DOHH2 (cell line): ENCODE measurements around the gene SVIL.

Experiments
- H3F3A ChIP-seq: fragments of 200-600 bp; sonication (generic), shearing (Covaris generic); 2 replicates; pipeline ENCODE4 v1.6.0; 2016; ENCODE audit warnings: antibody characterized with exemption, mild to moderate bottlenecking; ENCODE audit not compliant: control insufficient read depth, insufficient read depth
- H3K27ac ChIP-seq: fragments of 200-600 bp; sonication (generic); 2 replicates; pipeline ENCODE4 v1.5.1; 2014; ENCODE audit warnings: low read depth, mild to moderate bottlenecking, low read length, moderate library complexity
- H3K27me3 ChIP-seq: fragments of 200-600 bp; sonication (generic); 2 replicates; pipeline ENCODE4 v1.6.1; 2014; ENCODE audit warnings: mild to moderate bottlenecking, low read length, mixed read lengths; ENCODE audit not compliant: control insufficient read depth
- H3K36me3 ChIP-seq: fragments of 200-600 bp; sonication (generic); 2 replicates; pipeline ENCODE4 v1.6.1; 2014; ENCODE audit warnings: mild to moderate bottlenecking, low read length, moderate library complexity, mixed read lengths; ENCODE audit not compliant: control insufficient read depth
- H3K4me1 ChIP-seq: fragments of 200-600 bp; sonication (generic); 2 replicates; pipeline ENCODE4 v1.6.1; 2014; ENCODE audit warnings: mild to moderate bottlenecking, low read length, mixed read lengths; ENCODE audit not compliant: control insufficient read depth
- H3K4me2 ChIP-seq: fragments of 200-600 bp; sonication (generic); 2 replicates; pipeline ENCODE4 v1.6.0; 2014; ENCODE audit warnings: mild to moderate bottlenecking, low read length, moderate library complexity
- H3K4me3 ChIP-seq: fragments of 200-600 bp; sonication (generic); 2 replicates; pipeline ENCODE4 v1.5.1; 2014; ENCODE audit warnings: mild to moderate bottlenecking, low read length, mixed read lengths
- H3K79me2 ChIP-seq: fragments of 200-600 bp; sonication (generic); 2 replicates; pipeline ENCODE4 v1.6.1; 2014; ENCODE audit warnings: mild to moderate bottlenecking, low read length, mixed read lengths; ENCODE audit not compliant: control insufficient read depth
- H3K9me2 ChIP-seq: fragments of 200-600 bp; sonication (generic); replicated peaks from 2 replicates; pipeline ENCODE4 v1.6.1; 2014; ENCODE audit warnings: mild to moderate bottlenecking, low read length, mixed read lengths; ENCODE audit not compliant: control insufficient read depth
- H3K9me3 ChIP-seq: fragments of 200-600 bp; sonication (generic); 2 replicates; pipeline ENCODE4 v1.6.1; 2014; ENCODE audit warnings: antibody characterized with exemption, low read length, mixed read lengths; ENCODE audit not compliant: control insufficient read depth, insufficient read depth
- H4K20me1 ChIP-seq: fragments of 200-600 bp; sonication (generic); 2 replicates; pipeline ENCODE4 v1.6.0; 2014; ENCODE audit warnings: low read depth, mild to moderate bottlenecking, antibody characterized with exemption, low read length, moderate library complexity; ENCODE audit not compliant: control insufficient read depth, insufficient read depth
- CTCF ChIP-seq: fragments of 200-600 bp; sonication (generic); IDR thresholded peaks from one replicate; pipeline ENCODE4 v1.5.1; 2014; ENCODE audit warnings: antibody characterized with exemption, mild to moderate bottlenecking, low read depth, low read length; ENCODE audit not compliant: poor library complexity, severe bottlenecking
- EZH2phosphoT487 ChIP-seq: fragments of 200-600 bp; sonication (generic); IDR thresholded peaks from 2 replicates; pipeline ENCODE4 v1.6.1; 2017; ENCODE audit warnings: borderline replicate concordance, mild to moderate bottlenecking, antibody characterized with exemption, low read length, moderate library complexity, mixed read lengths

The SVIL gene

DNA sequence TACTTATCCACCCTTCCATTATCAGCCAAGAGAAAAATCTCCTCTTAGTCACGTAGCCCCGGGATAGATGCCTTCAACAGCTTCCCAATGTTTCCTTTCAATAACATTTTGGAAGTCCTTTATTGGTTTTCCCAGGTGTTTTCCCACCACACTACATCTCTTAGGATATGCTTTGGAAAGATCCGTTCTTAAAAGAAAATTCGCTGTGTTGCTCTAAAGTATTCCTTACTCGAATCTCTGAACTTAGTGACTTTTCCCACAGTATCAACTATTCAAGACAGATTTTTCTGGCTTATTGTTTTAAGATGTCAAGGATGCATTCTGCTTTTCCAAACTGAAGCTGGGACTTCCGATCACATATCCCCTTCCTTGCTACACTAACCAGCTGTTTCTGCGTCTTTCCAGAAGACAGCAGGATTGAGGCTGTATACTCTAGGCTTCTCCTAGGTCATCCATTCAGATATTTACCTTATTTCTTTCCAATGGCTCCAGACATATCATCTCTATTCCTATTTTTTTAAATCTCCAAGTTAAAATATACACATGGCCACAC, 36.5 kb upstream of the SVIL start:
- Histone ChIP-seq H3F3A (no peaks in the 10 kb centered on the region), H3K36me3 (no peaks in the 10 kb centered on the region), H3K9me3 (peaks cover 7% of the 10 kb centered on the region; the same call in 1 of the 2 replicates), H3K27me3 (no peaks in the 10 kb centered on the region), H4K20me1 (no peaks in the 10 kb centered on the region), H3K4me3 (no peak overlapping the region), H3K4me2 (no peak overlapping the region), H3K4me1 (no peaks in the 10 kb centered on the region), H3K9me2 (no peaks in the 10 kb centered on the region), H3K79me2 (no peaks in the 10 kb centered on the region), H3K27ac (no peak overlapping the region)
- TF ChIP-seq EZH2phosphoT487 (no peak), CTCF (no peak)

GRCh38 chr10:29670761-29671160, 36.0 kb upstream of the SVIL start:
- H3K9me2 ChIP-seq: no peaks in the 10 kb centered on the region
- H3K9me3 ChIP-seq: 0 out of 2 replicates have a peak, but pooled peaks cover 2% of the 10 kb centered on the region
- H3K79me2 ChIP-seq: no peaks in the 10 kb centered on the region
- no peaks in the 10 kb centered on the region for H3K4me1 ChIP-seq
- TF ChIP-seq EZH2phosphoT487 (no peak), CTCF (no peak)
- H3K27me3 ChIP-seq: no peaks in the 10 kb centered on the region
- H3F3A ChIP-seq: no peaks in the 10 kb centered on the region
- H3K4me3 ChIP-seq: no peak overlapping the region
- no peaks in the 10 kb centered on the region for H4K20me1 ChIP-seq
- H3K4me2 ChIP-seq: no peak overlapping the region
- no peaks in the 10 kb centered on the region for H3K36me3 ChIP-seq
- H3K27ac ChIP-seq: no peak overlapping the region

GRCh38 chr10:29669149-29669548, 34.4 kb upstream of the SVIL start:
- H3K4me2 ChIP-seq: no peak overlapping the region
- H3K36me3 ChIP-seq: no peaks in the 10 kb centered on the region
- no peaks in the 10 kb centered on the region for H3K79me2 ChIP-seq
- no peaks in the 10 kb centered on the region for H3K9me3 ChIP-seq
- no peaks in the 10 kb centered on the region for H3F3A ChIP-seq
- H3K27ac ChIP-seq: no peak overlapping the region
- H3K4me1 ChIP-seq: no peaks in the 10 kb centered on the region
- H3K27me3 ChIP-seq: no peaks in the 10 kb centered on the region
- no peak overlapping the region for H3K4me3 ChIP-seq
- TF ChIP-seq CTCF: no peak
- no peak for TF ChIP-seq EZH2phosphoT487
- no peaks in the 10 kb centered on the region for H3K9me2 ChIP-seq
- no peaks in the 10 kb centered on the region for H4K20me1 ChIP-seq

DNA sequence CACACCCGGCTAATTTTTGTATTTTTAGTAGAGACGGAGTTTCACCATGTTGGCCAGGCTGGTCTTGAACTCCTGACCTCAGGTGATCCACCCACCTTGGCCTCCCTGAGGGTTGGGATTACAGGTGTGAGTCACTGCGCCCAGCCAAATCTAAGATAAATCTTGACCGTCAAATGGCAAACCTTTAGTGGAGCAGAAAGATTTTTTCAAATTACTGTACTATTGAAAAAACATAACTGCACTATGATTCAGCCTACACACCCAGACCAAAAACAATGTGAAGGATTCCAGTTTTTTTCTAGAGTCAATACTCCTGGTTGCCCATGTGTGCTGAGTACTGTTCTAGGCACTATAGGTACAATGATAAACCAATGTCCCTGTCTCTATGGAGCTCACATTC, 33.9 kb upstream of the SVIL start:
- no peaks in the 10 kb centered on the region for H3K4me1 ChIP-seq
- H3K9me3 ChIP-seq: no peaks in the 10 kb centered on the region
- TF ChIP-seq EZH2phosphoT487 (no peak), CTCF (no peak)

More for the DNA sequence above, 33.9 kb upstream of the SVIL start:
- Histone ChIP-seq H3K4me3 (no peak overlapping the region), H4K20me1 (no peaks in the 10 kb centered on the region), H3K79me2 (no peaks in the 10 kb centered on the region), H3F3A (no peaks in the 10 kb centered on the region), H3K36me3 (no peaks in the 10 kb centered on the region), H3K27me3 (no peaks in the 10 kb centered on the region), H3K9me2 (no peaks in the 10 kb centered on the region), H3K4me2 (no peak overlapping the region), H3K27ac (no peak overlapping the region)
